B cell (primary cell): ENCODE data around the gene FRMD4B. TPM values are rescaled to one million over a fixed set of nuclear protein-coding genes. Genes with fewer than 3 reads are reported as not detected.

ENCODE experiments used
- ATAC-seq: fragments of 200-7000 bp; cut with Tn5 transposase; one replicate; pipeline ENCODE4 v1.10.0; 2021; ENCODE audit warnings: low read depth, mild to moderate bottlenecking, moderate number of reproducible peaks, moderate library complexity
- CTCF ChIA-PET: fragments of 350-600 bp; sonication (Branson Sonifier 250); formaldehyde crosslinking; loops from one replicate; lab custom pipeline; 2021; ENCODE audit warnings: antibody characterized with exemption, inconsistent platforms; lab: Charles Lee
- POLR2A ChIA-PET: fragments of 350-600 bp; sonication (Branson Sonifier 250); formaldehyde crosslinking; loops from one replicate; lab custom pipeline; 2021; ENCODE audit warnings: antibody characterized with exemption; lab: Charles Lee
- DNase-seq: peaks from one replicate; pipeline ENCODE4 v3.0.0; 2013
- H2AFZ ChIP-seq: 2 replicates; pipeline ENCODE4 v1.6.1; 2012; ENCODE audit warnings: mild to moderate bottlenecking, low read depth, low read length; ENCODE audit not compliant: insufficient read depth, poor library complexity, severe bottlenecking
- H3K27ac ChIP-seq, 2 donors: 1 replicate in 1 of 2; 2 replicates in 1 of 2; pipeline ENCODE4 v1.5.1; 2012 to 2013; ENCODE audit warnings: low read length in 2 of 2, mild to moderate bottlenecking in 2 of 2, moderate library complexity in 1 of 2
- H3K27me3 ChIP-seq, 4 experiments: fragments of 200-600 bp in 1 of 4; sonication (generic) in 1 of 4; replicated peaks in 1 of 4; 1 replicate in 2 of 4; 2 replicates in 2 of 4; pipeline versions ENCODE4 v1.6.1 to v1.7.0; 2013 to 2016; ENCODE audit warnings: low read length in 3 of 4, mild to moderate bottlenecking in 2 of 4, mixed read lengths in 1 of 4, moderate library complexity in 1 of 4; ENCODE audit not compliant: insufficient read depth in 4 of 4, control insufficient read depth in 3 of 4; ENCODE audit errors: control extremely low read depth in 1 of 4
- H3K36me3 ChIP-seq, 2 experiments: replicated peaks in 1 of 2; 1 replicate in 1 of 2; 2 replicates in 1 of 2; pipeline versions ENCODE4 v1.6.1 to v1.7.1; 2013; ENCODE audit warnings: low read length in 1 of 2; ENCODE audit not compliant: insufficient read depth in 2 of 2, control insufficient read depth in 1 of 2; ENCODE audit errors: control extremely low read depth in 1 of 2, extremely low read depth in 1 of 2
- H3K4me1 ChIP-seq, 2 donors: fragments of 200-600 bp in 1 of 2; sonication (generic) in 1 of 2; 1 replicate in 1 of 2; 2 replicates in 1 of 2; pipeline versions ENCODE4 v1.5.1 to v1.6.1; 2013 to 2017; ENCODE audit warnings: low read length in 2 of 2; ENCODE audit not compliant: control insufficient read depth in 2 of 2, insufficient read depth in 2 of 2
- H3K4me2 ChIP-seq: replicated peaks from 2 replicates; pipeline ENCODE3; 2012; ENCODE audit warnings: mild to moderate bottlenecking, low read depth, low read length; ENCODE audit not compliant: poor library complexity, severe bottlenecking
- H3K4me3 ChIP-seq, 5 experiments: fragments of 200-600 bp in 1 of 5; sonication (generic) in 1 of 5; 1 replicate in 3 of 5; 2 replicates in 2 of 5; pipeline versions ENCODE4 v1.5.1 to v1.7.0; 2011 to 2016; ENCODE audit warnings: low read length in 4 of 5, mild to moderate bottlenecking in 4 of 5, low read depth in 2 of 5, control low read depth in 1 of 5, moderate library complexity in 1 of 5; ENCODE audit not compliant: insufficient read depth in 1 of 5; ENCODE audit errors: control extremely low read depth in 1 of 5, extremely low read depth in 1 of 5
- H3K79me2 ChIP-seq: fragments of 200-600 bp; sonication (generic); one replicate; pipeline ENCODE4 v1.6.0; 2016; ENCODE audit warnings: low read length; ENCODE audit not compliant: control insufficient read depth, insufficient read depth
- H3K9ac ChIP-seq: fragments of 200-600 bp; sonication (generic); 2 replicates; pipeline ENCODE4 v1.6.1; 2017; ENCODE audit warnings: mild to moderate bottlenecking, low read length, moderate library complexity
- H3K9me3 ChIP-seq, 3 donors: one replicate each; pipeline versions ENCODE4 v1.6.1 to v1.7.1; 2013; ENCODE audit warnings: low read length in 2 of 3; ENCODE audit not compliant: control insufficient read depth in 2 of 3, insufficient read depth in 1 of 3; ENCODE audit errors: control extremely low read depth in 1 of 3
- H4K20me1 ChIP-seq: 2 replicates; pipeline ENCODE4 v1.6.0; 2012; ENCODE audit warnings: mild to moderate bottlenecking, low read length; ENCODE audit not compliant: insufficient read depth, control insufficient read depth, poor library complexity, severe bottlenecking
- H3K27ac Mint-ChIP-seq: one replicate; pipeline ENCODE4 v1.8.0; 2021; ENCODE audit warnings: mixed read lengths
- H3K27me3 Mint-ChIP-seq: one replicate; pipeline ENCODE4 v1.8.0; 2021; ENCODE audit warnings: mixed read lengths
- H3K4me1 Mint-ChIP-seq: one replicate; pipeline ENCODE4 v1.8.0; 2021; ENCODE audit warnings: mixed read lengths
- H3K4me3 Mint-ChIP-seq: one replicate; pipeline ENCODE4 v1.8.0; 2021; ENCODE audit warnings: mixed read lengths
- H3K9me3 Mint-ChIP-seq: one replicate; pipeline ENCODE4 v1.8.0; 2022; ENCODE audit warnings: mixed read lengths; ENCODE audit not compliant: insufficient read depth
- CTCF ChIP-seq: fragments of 200-600 bp; IDR thresholded peaks from one replicate; pipeline ENCODE4 v1.8.0; 2022; ENCODE audit warnings: antibody characterized with exemption, mild to moderate bottlenecking
- EZH2 ChIP-seq: IDR thresholded peaks from 2 replicates; pipeline ENCODE4 v1.6.1; 2012; ENCODE audit warnings: borderline replicate concordance, low read depth, mild to moderate bottlenecking, moderate library complexity, low read length; ENCODE audit not compliant: insufficient read depth, poor library complexity, severe bottlenecking
- WGBS: methylation state at CpG from one replicate; pipeline ENCODE4 v1.1.5; 2013; ENCODE audit warnings: missing lambda C conversion rate; ENCODE audit not compliant: insufficient coverage; 5-methylcytosine and 5-hydroxymethylcytosine counted together
- intact Hi-C: fragments of 100-400 bp; cut with micrococcal nuclease; formaldehyde crosslinking; loops from one replicate; pipeline ENCODE4 v1.10.0; 2022
- polyA plus RNA-seq: library from polyadenylated mRNA; depleted of rRNA; stranded (reverse); fragments of >200 nt; gene quantifications from 2 replicates; pipeline ENCODE4 v1.2.3, GENCODE V29; 2012
- total RNA-seq, 2 donors: library from RNA; stranded (reverse); fragments of 120-200 nt in 1 of 2; gene quantifications; 1 replicate in 1 of 2; 2 replicates in 1 of 2; pipeline versions ENCODE4 v1.2.3 to v1.2.4, GENCODE V29; 2013 to 2022

FRMD4B gene
- total and polyA plus RNA-seq, 2 donors (not counting 1 experiment from before 2014, with no cell fraction given) = 0.06 to 0.20 TPM

- no peak overlapping the region for H3K27ac ChIP-seq
- DNase-seq = no peak
- 88% methylated on average over 2 of the region's 2 CpGs for WGBS
These were observed 141.8 kb downstream of the FRMD4B start for GRCh38 chr3:69244039-69244438.

GRCh38 chr3:69241769-69242168, 144.1 kb downstream of the FRMD4B start:
- Histone ChIP-seq H3K79me2 (no peaks in the 10 kb centered on the region), H3K9ac (no peak overlapping the region), H3K9me3 (no peaks in the 10 kb centered on the region), H3K36me3 (no peaks in the 10 kb centered on the region), H3K4me1 (no peaks in the 10 kb centered on the region), H3K4me2 (no peak overlapping the region), H3K27me3 (no peaks in the 10 kb centered on the region), H3K4me3 (no peak overlapping the region), H3K27ac (no peak overlapping the region), H4K20me1 (no peaks in the 10 kb centered on the region), H2AFZ (no peak overlapping the region)
- Mint-ChIP-seq H3K9me3 (no peaks in the 10 kb centered on the region), H3K27me3 (no peaks in the 10 kb centered on the region), H3K27ac (no peak overlapping the region), H3K4me3 (no peak overlapping the region), H3K4me1 (peaks cover 1% of the 10 kb centered on the region)
- no peak for ATAC-seq
- no peak for TF ChIP-seq EZH2
- TF ChIP-seq CTCF = no peak
- DNase-seq = no peak
- ChIA-PET CTCF (no interaction called here), POLR2A (no interaction called here)
- intact Hi-C loops = no loop called here
- 86% methylated on average over 2 of the region's 4 CpGs for WGBS

More at GRCh38 chr3:69244039-69244438, 141.8 kb downstream of the FRMD4B start:
- H3K4me3 ChIP-seq = no peak overlapping the region
- no peak overlapping the region for H3K4me2 ChIP-seq
- CTCF ChIA-PET = no interaction called here
- H3K27me3 ChIP-seq = no peaks in the 10 kb centered on the region
- POLR2A ChIA-PET = no interaction called here
- Mint-ChIP-seq H3K27ac (no peak overlapping the region), H3K4me1 (no peaks in the 10 kb centered on the region), H3K4me3 (no peak overlapping the region), H3K9me3 (no peaks in the 10 kb centered on the region), H3K27me3 (no peaks in the 10 kb centered on the region)
- no peak overlapping the region for H3K9ac ChIP-seq
- H3K79me2 ChIP-seq = no peaks in the 10 kb centered on the region
- intact Hi-C loops = no loop called here
- ATAC-seq = no peak
- no peaks in the 10 kb centered on the region for H3K36me3 ChIP-seq
- H4K20me1 ChIP-seq = no peaks in the 10 kb centered on the region
- H3K9me3 ChIP-seq = no peaks in the 10 kb centered on the region
- no peak for TF ChIP-seq CTCF
- TF ChIP-seq EZH2 = no peak
- no peaks in the 10 kb centered on the region for H3K4me1 ChIP-seq
- H2AFZ ChIP-seq = no peak overlapping the region
